IPS-20b (cell line): ENCODE data around the gene PLK1.
A peak's percentile ranks its signal among the peaks of the same experiment; 100 is the strongest.

Experiments used
- H3K27ac ChIP-seq: one replicate; pipeline ENCODE4 v1.5.1; 2013; ENCODE audit warnings: low read length
- H3K27me3 ChIP-seq: 2 replicates; pipeline ENCODE4 v1.6.1; 2013; ENCODE audit warnings: mild to moderate bottlenecking, low read length, inconsistent platforms; ENCODE audit not compliant: insufficient read depth
- H3K36me3 ChIP-seq: 2 replicates; pipeline ENCODE4 v1.6.1; 2013; ENCODE audit warnings: low read depth, mild to moderate bottlenecking, inconsistent platforms, low read length, moderate library complexity; ENCODE audit not compliant: insufficient read depth
- H3K4me1 ChIP-seq: 2 replicates; pipeline ENCODE4 v1.6.1; 2013; ENCODE audit warnings: mild to moderate bottlenecking, control low read depth, inconsistent platforms, low read length, moderate library complexity; ENCODE audit not compliant: insufficient read depth
- H3K4me3 ChIP-seq: 2 replicates; pipeline ENCODE4 v1.5.1; 2013; ENCODE audit warnings: mild to moderate bottlenecking, low read length, inconsistent platforms
- H3K9ac ChIP-seq: 2 replicates; pipeline ENCODE4 v1.6.1; 2013; ENCODE audit warnings: low read depth, mild to moderate bottlenecking, inconsistent platforms, low read length, moderate library complexity
- H3K9me3 ChIP-seq: 2 replicates; pipeline ENCODE4 v1.6.1; 2013; ENCODE audit warnings: mild to moderate bottlenecking, low read depth, low read length, inconsistent platforms; ENCODE audit not compliant: insufficient read depth

The PLK1 gene

GRCh38 chr16:23700093-23700492 lies 21.4 kb downstream of the PLK1 start:
- Histone ChIP-seq H3K4me1 (peaks cover 3% of the 10 kb centered on the region; the same call in 1 of the 2 replicates), H3K9me3 (0 out of 2 replicates have a peak, but pooled peaks cover 3% of the 10 kb centered on the region), H3K9ac (no peak overlapping the region), H3K27ac (no peak overlapping the region), H3K36me3 (no peaks in the 10 kb centered on the region), H3K4me3 (no peak overlapping the region), H3K27me3 (no peaks in the 10 kb centered on the region)

- H3K4me1 ChIP-seq = peaks cover 3% of the 10 kb centered on the region; the same call in 1 of the 2 replicates
Measured at GRCh38 chr16:23700509-23700908, 21.8 kb downstream of the PLK1 start.

DNA sequence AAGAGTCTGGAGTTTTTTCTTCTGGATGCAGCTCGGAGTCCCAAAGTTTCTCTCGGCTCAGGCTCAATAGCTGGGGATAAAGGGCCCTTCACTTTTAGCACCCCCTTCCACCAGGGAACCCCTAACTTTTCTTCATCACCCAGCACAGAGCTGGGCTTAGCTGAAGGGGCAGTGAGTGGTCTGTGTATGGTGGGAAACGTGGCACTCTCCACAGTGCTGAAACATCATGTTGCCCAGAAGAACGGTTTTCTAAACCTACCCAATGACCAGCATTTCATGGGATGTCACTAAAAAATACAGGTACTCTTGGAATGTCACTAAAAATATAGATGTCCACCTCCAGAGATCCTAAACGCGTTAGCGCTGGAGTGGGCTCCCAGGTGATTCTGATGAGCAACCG lies 22.4 kb downstream of the PLK1 start:
- Histone ChIP-seq H3K9me3 (0 out of 2 replicates have a peak, but pooled peaks cover 3% of the 10 kb centered on the region), H3K27ac (no peak overlapping the region), H3K4me1 (peaks cover 3% of the 10 kb centered on the region; the same call in 1 of the 2 replicates), H3K9ac (peak overlapping the region; percentile 30; the same call in 1 of the 2 replicates), H3K27me3 (no peaks in the 10 kb centered on the region), H3K4me3 (peak overlapping the region; percentile 13; the same call in 1 of the 2 replicates), H3K36me3 (no peaks in the 10 kb centered on the region)

More at GRCh38 chr16:23700509-23700908, 21.8 kb downstream of the PLK1 start:
- Histone ChIP-seq H3K9me3 (0 out of 2 replicates have a peak, but pooled peaks cover 3% of the 10 kb centered on the region), H3K36me3 (no peaks in the 10 kb centered on the region), H3K9ac (peak overlapping the region; percentile 30; the same call in 1 of the 2 replicates), H3K4me3 (peak overlapping the region; percentile 13; the same call in 1 of the 2 replicates), H3K27me3 (no peaks in the 10 kb centered on the region), H3K27ac (no peak overlapping the region)

DNA sequence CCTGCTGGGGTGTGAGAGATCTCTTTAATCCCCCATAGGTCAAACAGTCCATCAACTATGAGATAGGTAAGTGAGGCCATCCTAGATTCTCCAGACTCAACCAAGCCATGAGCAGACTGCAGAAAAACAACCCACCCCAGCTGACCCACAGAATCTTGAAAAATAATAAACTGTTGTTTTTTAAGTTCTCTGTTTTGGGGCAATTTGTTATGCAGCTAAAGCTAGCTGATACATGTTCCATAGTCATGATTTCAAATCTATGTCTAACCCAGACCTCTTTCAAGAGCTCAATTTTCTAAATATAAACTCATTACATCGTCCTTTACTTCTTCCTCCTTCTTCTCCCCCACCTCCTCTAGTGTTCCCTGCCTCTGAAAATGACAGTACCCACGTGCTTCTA lies 24.3 kb downstream of the PLK1 start:
- no peaks in the 10 kb centered on the region for H3K36me3 ChIP-seq
- no peak overlapping the region for H3K9ac ChIP-seq
- H3K4me1 ChIP-seq = peaks cover 3% of the 10 kb centered on the region; the same call in 1 of the 2 replicates
- H3K27ac ChIP-seq = no peak overlapping the region
- H3K9me3 ChIP-seq = 0 out of 2 replicates have a peak, but pooled peaks cover 3% of the 10 kb centered on the region
- H3K4me3 ChIP-seq = no peak overlapping the region
- H3K27me3 ChIP-seq = no peaks in the 10 kb centered on the region

DNA sequence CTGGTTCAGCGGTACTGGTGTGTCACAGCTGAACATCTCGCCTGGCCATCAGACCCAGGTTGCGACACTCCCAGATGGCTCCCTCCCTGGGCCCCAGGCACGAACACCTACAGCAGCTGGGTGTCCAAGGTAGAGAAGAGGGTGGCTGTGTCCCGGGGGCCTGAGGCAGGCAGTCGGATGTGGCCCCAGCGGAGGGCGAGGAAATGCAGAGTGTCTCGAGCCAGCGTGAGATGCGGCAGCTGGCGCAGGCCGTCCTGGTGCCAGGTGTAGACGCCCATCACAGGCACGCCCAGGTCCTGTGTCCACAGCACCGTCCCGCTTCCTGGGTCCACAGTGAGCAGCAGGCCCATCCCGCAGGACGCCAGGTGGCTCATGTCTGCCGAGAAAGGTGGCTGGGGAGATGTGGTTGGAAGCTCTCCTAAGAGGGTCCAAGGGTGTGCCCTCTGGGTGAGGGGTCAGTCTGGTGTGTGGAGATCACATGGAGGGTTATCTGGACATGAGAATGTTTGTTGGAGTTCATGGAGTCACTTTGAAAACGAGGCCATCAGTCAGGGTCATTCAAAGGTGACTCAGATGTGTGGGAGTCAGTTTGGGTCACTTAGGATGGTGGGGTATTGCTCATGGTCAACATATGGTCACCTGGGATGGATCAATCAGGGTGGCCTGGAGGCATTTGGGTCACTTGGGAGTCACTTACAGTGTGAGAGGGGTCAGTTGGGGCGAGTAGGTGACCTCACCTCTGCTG lies 26.3 kb downstream of the PLK1 start:
- Histone ChIP-seq H3K4me1 (peaks cover 3% of the 10 kb centered on the region; the same call in 1 of the 2 replicates), H3K27ac (no peak overlapping the region), H3K4me3 (no peak overlapping the region), H3K27me3 (no peaks in the 10 kb centered on the region), H3K9ac (no peak overlapping the region), H3K36me3 (no peaks in the 10 kb centered on the region), H3K9me3 (peaks cover 12% of the 10 kb centered on the region)

GRCh38 chr16:23705517-23705902 lies 26.8 kb downstream of the PLK1 start:
- H3K4me3 ChIP-seq = no peak overlapping the region
- H3K4me1 ChIP-seq = peaks cover 3% of the 10 kb centered on the region; the same call in 1 of the 2 replicates
- no peaks in the 10 kb centered on the region for H3K36me3 ChIP-seq
- H3K9ac ChIP-seq = no peak overlapping the region
- H3K27me3 ChIP-seq = no peaks in the 10 kb centered on the region
- H3K27ac ChIP-seq = no peak overlapping the region
- H3K9me3 ChIP-seq = peaks cover 12% of the 10 kb centered on the region

DNA sequence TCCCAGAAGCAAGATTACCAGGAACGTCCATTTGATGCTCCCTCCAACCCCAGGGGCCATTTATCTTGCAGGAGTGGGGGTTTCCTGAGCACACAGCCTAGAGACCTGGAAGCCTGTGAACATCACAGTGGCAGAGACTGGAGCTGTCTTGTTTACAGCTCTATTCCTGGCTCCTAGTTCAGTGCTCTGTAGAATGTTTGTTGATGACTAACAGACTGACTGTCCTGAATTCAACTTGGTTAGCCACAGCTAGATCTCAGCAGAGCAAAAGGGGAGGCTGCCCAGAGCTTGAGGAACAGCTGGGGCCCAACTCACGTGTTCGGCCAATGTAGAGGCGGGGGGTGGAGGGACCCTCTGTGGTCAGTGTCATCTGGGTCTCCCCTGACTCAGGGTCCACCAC lies 27.8 kb downstream of the PLK1 start:
- peaks cover 12% of the 10 kb centered on the region for H3K9me3 ChIP-seq
- H3K27ac ChIP-seq = no peak overlapping the region
- no peaks in the 10 kb centered on the region for H3K36me3 ChIP-seq
- no peak overlapping the region for H3K4me3 ChIP-seq
- peaks cover 6% of the 10 kb centered on the region; the same call in 1 of the 2 replicates for H3K27me3 ChIP-seq
- no peaks in the 10 kb centered on the region for H3K4me1 ChIP-seq
- no peak overlapping the region for H3K9ac ChIP-seq

- no peaks in the 10 kb centered on the region for H3K36me3 ChIP-seq
- no peak overlapping the region for H3K27ac ChIP-seq
- H3K27me3 ChIP-seq = peaks cover 35% of the 10 kb centered on the region
- H3K9ac ChIP-seq = no peak overlapping the region
- H3K4me3 ChIP-seq = no peak overlapping the region
- peaks cover 9% of the 10 kb centered on the region for H3K9me3 ChIP-seq
- no peaks in the 10 kb centered on the region for H3K4me1 ChIP-seq
Measured at GRCh38 chr16:23709536-23709935, 30.8 kb downstream of the PLK1 start.

DNA sequence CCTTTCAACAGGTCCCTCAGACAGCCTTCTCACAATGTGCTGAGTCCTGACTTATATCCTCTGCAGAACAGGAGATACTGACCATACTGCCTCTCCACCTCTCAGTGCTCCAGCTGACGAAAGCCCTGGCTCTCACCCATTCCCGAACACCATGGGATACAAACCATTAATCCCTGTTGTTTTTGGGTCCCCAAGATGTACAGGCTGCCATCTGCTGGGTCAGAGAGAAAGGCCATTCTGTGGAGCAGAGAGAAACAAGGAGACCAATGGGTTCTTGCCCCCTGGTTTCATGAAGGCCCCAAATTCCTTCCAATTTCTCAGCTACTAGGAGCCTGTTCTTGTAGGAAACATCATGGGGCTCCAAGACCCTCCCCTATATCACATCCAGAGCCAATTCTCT lies 31.3 kb downstream of the PLK1 start:
- Histone ChIP-seq H3K4me1 (no peaks in the 10 kb centered on the region), H3K36me3 (no peaks in the 10 kb centered on the region), H3K27me3 (peaks cover 39% of the 10 kb centered on the region), H3K9me3 (peaks cover 9% of the 10 kb centered on the region), H3K4me3 (no peak overlapping the region), H3K9ac (no peak overlapping the region), H3K27ac (no peak overlapping the region)

DNA sequence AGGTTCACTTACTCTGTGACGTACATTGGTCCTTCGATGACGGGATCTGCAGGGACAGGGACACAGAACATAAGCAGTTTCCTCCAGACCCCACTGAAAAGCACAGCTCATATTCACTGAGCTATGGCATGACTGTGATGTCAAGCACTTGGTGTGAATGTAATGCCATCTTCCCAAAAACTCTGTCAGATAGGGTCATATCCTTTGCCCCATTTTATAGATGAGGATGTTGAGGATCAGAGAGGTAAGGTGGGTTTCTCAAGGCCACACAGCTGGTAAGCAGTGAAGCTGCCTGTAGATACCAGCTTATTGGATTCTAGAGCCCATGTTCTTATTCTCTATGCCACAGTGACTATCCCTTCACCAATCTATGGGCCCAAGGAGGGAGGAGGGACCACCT lies 31.8 kb downstream of the PLK1 start:
- H3K9me3 ChIP-seq = peaks cover 9% of the 10 kb centered on the region
- H3K36me3 ChIP-seq = no peaks in the 10 kb centered on the region
- H3K9ac ChIP-seq = no peak overlapping the region
- no peaks in the 10 kb centered on the region for H3K4me1 ChIP-seq
- no peak overlapping the region for H3K4me3 ChIP-seq
- peaks cover 39% of the 10 kb centered on the region for H3K27me3 ChIP-seq
- no peak overlapping the region for H3K27ac ChIP-seq

DNA sequence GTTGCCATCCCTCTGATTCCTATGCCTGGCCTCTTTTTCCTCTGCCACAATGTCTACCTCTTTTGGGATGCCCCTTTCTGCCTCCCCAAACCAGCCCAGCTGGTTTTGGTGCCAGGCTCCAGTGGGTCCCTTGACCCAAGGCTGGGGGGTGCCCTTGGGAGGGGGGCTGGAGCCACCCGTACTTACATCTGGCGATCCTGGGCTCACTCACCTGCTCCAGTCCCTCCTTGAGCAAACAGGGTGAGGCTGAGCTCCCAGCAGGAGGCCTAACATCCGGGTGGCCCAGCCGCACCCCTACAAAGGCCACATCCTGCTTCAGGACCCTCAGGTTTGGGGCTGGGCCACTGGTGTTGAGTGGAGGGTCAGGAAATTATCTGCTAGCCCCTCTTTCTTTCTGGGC lies 33.1 kb downstream of the PLK1 start:
- Histone ChIP-seq H3K4me1 (no peaks in the 10 kb centered on the region), H3K27ac (no peak overlapping the region), H3K36me3 (no peaks in the 10 kb centered on the region), H3K9me3 (peaks cover 9% of the 10 kb centered on the region), H3K9ac (no peak overlapping the region), H3K27me3 (peaks cover 39% of the 10 kb centered on the region), H3K4me3 (no peak overlapping the region)

DNA sequence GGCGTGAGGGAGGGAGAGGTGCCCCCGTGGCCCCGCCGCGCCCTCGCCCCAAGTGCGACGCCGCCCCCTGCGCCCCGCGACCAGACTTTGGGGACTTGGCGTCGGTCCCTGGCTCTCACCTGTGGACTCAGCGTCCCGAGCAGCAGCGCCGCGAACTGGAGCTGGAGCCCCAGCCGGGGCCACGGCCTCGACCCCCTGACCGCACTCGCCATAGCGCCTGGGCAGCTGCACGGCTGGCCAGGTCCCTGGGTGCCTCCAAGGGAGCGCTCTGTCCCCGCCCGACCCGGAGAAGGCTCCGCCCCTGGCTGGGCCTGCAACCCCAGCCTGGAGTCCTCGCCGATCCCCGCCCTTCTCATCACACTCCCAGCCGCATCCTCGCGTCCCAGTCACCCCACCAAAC lies 34.3 kb downstream of the PLK1 start, which contains the start of gene ERN2:
ERN2 (minus strand) TSS at position 247 of the 400 bp plus-strand sequence; CDS start at position 212, 35 bp downstream.
- Histone ChIP-seq H3K36me3 (no peaks in the 10 kb centered on the region), H3K4me3 (peak within 1 kb of the TSS; percentile 61; the same call in 1 of the 2 replicates), H3K27ac (no peak within 1 kb of the TSS), H3K27me3 (peaks cover 39% of the 10 kb centered on the region), H3K9ac (no peak within 1 kb of the TSS), H3K4me1 (no peaks in the 10 kb centered on the region), H3K9me3 (peaks cover 9% of the 10 kb centered on the region)
